PFSK-1 (cell line): ENCODE measurements around the gene COL13A1.

Experiments
- FOXP2 ChIP-seq: optimal IDR thresholded peaks from 2 replicates; pipeline ENCODE3; 2011; ENCODE audit warnings: borderline replicate concordance, control low read depth, inconsistent platforms; ENCODE audit not compliant: insufficient read depth; ENCODE audit errors: extremely low read length, extremely low read depth
- POLR2AphosphoS5 ChIP-seq: IDR thresholded peaks from 2 replicates; pipeline ENCODE4 v1.6.1; 2012; ENCODE audit warnings: low read depth, mild to moderate bottlenecking, control low read depth, low read length, moderate library complexity
- SIN3A ChIP-seq: IDR thresholded peaks from 2 replicates; pipeline ENCODE4 v1.6.1; 2012; ENCODE audit warnings: mild to moderate bottlenecking, low read length, moderate library complexity, borderline replicate concordance; ENCODE audit not compliant: insufficient read depth
- TAF1 ChIP-seq: IDR thresholded peaks from 2 replicates; pipeline ENCODE4 v1.6.1; 2012; ENCODE audit warnings: low read length, control low read depth, borderline replicate concordance; ENCODE audit not compliant: insufficient read depth
- TF ChIP-seq, protein P1 (sequence below), 2 experiments: IDR thresholded peaks; 2 replicates each; pipeline versions ENCODE4 v1.6.1 to v1.8.0; 2011 to 2012; ENCODE audit warnings: low read depth in 2 of 2, low read length in 2 of 2, control low read depth in 1 of 2, inconsistent platforms in 1 of 2, mild to moderate bottlenecking in 1 of 2, moderate library complexity in 1 of 2; ENCODE audit not compliant: insufficient read depth in 1 of 2

COL13A1 gene

DNA sequence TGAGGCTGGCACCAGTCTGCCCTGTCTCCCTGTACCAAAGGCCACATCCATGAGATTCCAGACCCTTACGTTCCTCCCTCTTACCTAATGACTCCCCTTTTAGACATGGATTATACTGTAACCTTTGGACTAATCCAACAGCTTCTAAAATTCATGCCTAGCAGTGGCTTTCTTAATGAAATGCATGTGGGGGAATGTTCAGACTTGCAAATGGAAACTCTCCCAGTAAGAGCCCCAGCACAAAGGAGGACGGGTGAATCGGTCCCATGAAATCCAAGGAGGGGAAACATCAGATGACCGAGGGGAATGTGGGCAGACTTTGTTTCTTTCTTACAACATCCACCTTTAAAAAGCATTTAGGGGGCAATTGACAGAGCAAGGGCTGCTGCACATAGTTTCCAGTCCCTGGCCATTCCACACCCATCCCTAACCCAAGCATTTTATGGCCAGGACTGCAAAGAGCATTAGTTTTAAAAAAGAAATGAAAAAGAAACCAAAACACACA, 71.5 kb downstream of the COL13A1 start:
- TF ChIP-seq FOXP2 (no peak), SIN3A (no peak), TAF1 (no peak), POLR2AphosphoS5 (no peak)
- TF ChIP-seq, protein P1, sequence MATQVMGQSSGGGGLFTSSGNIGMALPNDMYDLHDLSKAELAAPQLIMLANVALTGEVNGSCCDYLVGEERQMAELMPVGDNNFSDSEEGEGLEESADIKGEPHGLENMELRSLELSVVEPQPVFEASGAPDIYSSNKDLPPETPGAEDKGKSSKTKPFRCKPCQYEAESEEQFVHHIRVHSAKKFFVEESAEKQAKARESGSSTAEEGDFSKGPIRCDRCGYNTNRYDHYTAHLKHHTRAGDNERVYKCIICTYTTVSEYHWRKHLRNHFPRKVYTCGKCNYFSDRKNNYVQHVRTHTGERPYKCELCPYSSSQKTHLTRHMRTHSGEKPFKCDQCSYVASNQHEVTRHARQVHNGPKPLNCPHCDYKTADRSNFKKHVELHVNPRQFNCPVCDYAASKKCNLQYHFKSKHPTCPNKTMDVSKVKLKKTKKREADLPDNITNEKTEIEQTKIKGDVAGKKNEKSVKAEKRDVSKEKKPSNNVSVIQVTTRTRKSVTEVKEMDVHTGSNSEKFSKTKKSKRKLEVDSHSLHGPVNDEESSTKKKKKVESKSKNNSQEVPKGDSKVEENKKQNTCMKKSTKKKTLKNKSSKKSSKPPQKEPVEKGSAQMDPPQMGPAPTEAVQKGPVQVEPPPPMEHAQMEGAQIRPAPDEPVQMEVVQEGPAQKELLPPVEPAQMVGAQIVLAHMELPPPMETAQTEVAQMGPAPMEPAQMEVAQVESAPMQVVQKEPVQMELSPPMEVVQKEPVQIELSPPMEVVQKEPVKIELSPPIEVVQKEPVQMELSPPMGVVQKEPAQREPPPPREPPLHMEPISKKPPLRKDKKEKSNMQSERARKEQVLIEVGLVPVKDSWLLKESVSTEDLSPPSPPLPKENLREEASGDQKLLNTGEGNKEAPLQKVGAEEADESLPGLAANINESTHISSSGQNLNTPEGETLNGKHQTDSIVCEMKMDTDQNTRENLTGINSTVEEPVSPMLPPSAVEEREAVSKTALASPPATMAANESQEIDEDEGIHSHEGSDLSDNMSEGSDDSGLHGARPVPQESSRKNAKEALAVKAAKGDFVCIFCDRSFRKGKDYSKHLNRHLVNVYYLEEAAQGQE (IDR thresholded peaks at IDR 0.05; ENCODE audit: insufficient read depth in 1 of 2, low read depth in 2 of 2, low read length in 2 of 2) = no peak

DNA sequence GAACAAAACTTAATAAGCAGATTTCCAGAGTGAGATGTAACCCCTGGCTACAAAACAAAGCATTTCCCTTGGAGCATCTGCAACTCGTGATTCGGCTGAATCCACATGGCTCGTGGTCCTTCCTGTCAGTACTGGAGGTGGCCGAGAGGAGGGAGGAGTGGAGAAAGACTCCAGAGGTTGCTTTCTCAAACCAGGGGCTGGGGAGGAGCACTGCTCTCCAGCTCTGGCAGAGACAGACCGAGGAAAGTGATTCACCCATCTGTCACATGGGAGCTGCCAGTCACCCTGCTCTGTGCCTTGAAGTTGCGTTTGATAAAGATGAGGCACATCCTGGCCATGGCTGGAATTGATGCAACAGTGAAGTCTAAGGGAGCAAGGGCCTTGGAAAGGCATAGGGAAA, 72.7 kb downstream of the COL13A1 start:
- no peak for TF ChIP-seq SIN3A
- no peak for TF ChIP-seq POLR2AphosphoS5
- no peak for TF ChIP-seq FOXP2
- TF ChIP-seq TAF1 = no peak
- TF ChIP-seq, protein P1 (IDR thresholded peaks at IDR 0.05; ENCODE audit: insufficient read depth in 1 of 2, low read depth in 2 of 2, low read length in 2 of 2) = no peak

DNA sequence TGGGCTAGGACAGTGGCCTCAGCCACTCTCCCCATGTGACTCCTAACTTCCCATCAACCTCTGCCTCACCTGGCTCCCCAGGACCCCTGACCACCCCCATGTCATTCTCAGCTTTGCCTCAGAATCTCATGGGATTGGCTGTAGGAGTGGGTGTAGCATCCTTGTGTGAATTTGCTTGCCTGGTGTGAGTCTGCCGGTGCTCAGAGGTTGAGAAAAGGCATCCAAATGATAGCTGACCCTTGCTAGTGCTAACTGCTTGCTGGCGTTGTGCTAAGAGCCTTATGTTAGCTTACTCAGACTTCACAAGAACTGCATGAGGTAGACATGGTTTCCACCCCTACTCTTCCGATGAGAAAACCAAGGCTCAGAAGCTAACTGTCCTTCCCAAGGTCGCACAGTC, 74.2 kb downstream of the COL13A1 start:
- TF ChIP-seq, protein P1 (IDR thresholded peaks at IDR 0.05; ENCODE audit: insufficient read depth in 1 of 2, low read depth in 2 of 2, low read length in 2 of 2) = no peak
- TF ChIP-seq POLR2AphosphoS5 = no peak
- no peak for TF ChIP-seq FOXP2
- TF ChIP-seq TAF1 = no peak
- TF ChIP-seq SIN3A = no peak

DNA sequence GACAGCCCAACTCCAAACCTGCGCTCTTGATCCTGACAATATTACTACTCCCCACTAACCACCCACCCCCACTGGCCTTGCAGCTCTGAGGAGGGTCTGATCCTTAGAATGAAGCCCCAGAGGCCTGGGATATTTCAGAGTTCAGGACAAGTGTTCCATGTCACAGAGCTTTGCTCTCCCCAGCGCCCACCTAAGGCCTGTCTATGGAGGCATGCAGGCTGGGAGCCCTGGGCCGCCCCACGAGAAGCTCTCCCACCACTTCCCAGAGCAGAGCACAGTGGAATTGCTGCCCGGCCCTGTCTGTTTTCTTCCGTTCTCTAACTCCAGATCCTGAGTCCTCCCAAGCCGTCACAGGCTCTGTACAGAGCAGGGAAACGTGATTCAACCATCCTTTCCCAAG, 74.6 kb downstream of the COL13A1 start:
- TF ChIP-seq, protein P1 (IDR thresholded peaks at IDR 0.05; ENCODE audit: insufficient read depth in 1 of 2, low read depth in 2 of 2, low read length in 2 of 2) = no peak
- no peak for TF ChIP-seq SIN3A
- no peak for TF ChIP-seq POLR2AphosphoS5

DNA sequence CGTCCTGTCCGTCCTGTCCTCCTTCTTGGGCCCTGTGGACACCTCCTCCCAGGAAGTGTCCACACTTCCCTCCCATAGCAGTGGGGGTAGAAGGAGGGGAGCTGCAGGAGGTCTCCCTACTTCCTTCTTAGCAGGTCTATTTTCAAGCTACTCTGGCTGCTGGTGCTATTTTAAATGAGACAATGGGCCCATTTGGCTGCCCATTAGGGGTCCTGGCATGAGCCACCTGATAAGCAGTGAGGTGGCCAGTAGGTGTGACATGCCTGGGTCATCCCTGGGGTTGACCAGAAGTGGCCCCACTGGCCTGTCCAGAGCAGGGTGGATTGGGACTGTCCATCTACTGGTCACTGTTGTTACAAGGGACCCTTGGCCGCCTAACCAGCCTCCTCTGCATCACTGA, 75.2 kb downstream of the COL13A1 start:
- TF ChIP-seq TAF1 (no peak), FOXP2 (no peak), SIN3A (no peak), POLR2AphosphoS5 (no peak)
- TF ChIP-seq, protein P1 (IDR thresholded peaks at IDR 0.05; ENCODE audit: insufficient read depth in 1 of 2, low read depth in 2 of 2, low read length in 2 of 2) = no peak
